Measurements from ENCODE around the gene RPL6.
"Not testable (repeated sequence)": the region's sequence is repeated elsewhere in the genome, so short reads cannot be mapped to it uniquely, and the experiment has no call there.

- not testable (repeated sequence) for TF ChIP-seq POLR2A (IDR thresholded peaks at IDR 0.05; ENCODE audit: low read depth, low read length); RAD21 (IDR thresholded peaks at IDR 0.05; ENCODE audit: insufficient read depth, low read depth, low read length); GABPA (IDR thresholded peaks at IDR 0.05; ENCODE audit: low read depth); CTCF (IDR thresholded peaks at IDR 0.05 in 2 of 3, conservative IDR thresholded peaks at IDR 0.05 in 1 of 3; ENCODE audit: control insufficient read depth in 2 of 3, extremely low read depth in 1 of 3, insufficient read depth in 1 of 3, low read depth in 3 of 3, low read length in 3 of 3); BRCA1 (IDR thresholded peaks at IDR 0.05; ENCODE audit: low read depth, low read length); ESRRA (IDR thresholded peaks at IDR 0.05; ENCODE audit: low read length); TAF1 (IDR thresholded peaks at IDR 0.05; ENCODE audit: borderline replicate concordance, low read depth, low read length); SUPT20H (IDR thresholded peaks at IDR 0.05; ENCODE audit: borderline replicate concordance, control insufficient read depth, low read depth, low read length); FOXM1 (IDR thresholded peaks at IDR 0.05; ENCODE audit: low read depth, low read length); ZBTB4 (CRISPR knock-in tag; IDR thresholded peaks at IDR 0.05); IRF3 (IDR thresholded peaks at IDR 0.05); ZNF592 (IDR thresholded peaks at IDR 0.05); BCL3 (IDR thresholded peaks at IDR 0.05; ENCODE audit: borderline replicate concordance, insufficient read depth, low read depth, low read length, poor library complexity, severe bottlenecking); RB1 (IDR thresholded peaks at IDR 0.05; ENCODE audit: borderline replicate concordance)
Measured at GRCh38 chr12:112438645-112439044, 29.2 kb upstream of the RPL6 start.

Data from GM12878 (cell line).